ENCODE measurements around the gene NXNL1.

DNA sequence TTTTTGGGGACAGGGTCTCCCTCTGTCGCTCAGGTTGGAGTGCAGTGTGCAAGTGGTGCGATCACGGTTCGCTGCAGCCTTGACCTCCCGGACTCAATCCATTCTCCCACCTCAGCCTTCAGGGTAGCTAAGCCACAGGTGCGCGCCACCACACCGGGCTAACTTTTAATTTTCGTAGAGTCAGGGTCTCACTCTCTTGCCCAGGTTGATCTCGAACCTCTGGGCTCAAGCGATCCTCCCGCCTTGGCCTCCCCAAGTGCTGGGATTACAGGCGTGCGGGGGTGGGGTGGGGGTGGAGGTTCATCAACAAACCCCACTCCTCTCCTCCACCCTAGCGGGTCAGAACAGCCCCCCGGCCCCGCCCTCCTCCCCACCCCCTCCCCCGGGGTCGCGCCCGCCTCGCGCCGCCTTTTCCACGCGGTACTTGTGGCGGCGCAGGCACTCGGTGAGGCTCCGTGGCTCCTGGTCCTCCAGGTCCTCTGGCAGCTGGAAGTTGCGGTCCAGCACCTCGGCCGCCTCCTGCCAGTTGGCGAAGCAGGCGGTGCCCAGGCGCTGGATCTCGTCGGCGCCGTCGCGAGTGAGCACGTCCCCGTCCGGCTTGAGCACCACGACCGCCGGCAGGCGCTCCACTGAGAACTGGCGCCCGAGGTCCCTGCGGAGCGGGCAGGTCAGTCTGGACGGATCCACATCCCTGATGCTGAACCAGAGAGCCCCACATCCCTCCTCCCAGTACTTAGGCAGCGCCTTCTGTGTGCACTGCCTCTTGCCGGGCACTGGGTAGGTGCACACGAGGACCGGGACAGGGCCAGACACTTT, 5.2 kb downstream of the NXNL1 start:
- TF ChIP-seq, protein P1, sequence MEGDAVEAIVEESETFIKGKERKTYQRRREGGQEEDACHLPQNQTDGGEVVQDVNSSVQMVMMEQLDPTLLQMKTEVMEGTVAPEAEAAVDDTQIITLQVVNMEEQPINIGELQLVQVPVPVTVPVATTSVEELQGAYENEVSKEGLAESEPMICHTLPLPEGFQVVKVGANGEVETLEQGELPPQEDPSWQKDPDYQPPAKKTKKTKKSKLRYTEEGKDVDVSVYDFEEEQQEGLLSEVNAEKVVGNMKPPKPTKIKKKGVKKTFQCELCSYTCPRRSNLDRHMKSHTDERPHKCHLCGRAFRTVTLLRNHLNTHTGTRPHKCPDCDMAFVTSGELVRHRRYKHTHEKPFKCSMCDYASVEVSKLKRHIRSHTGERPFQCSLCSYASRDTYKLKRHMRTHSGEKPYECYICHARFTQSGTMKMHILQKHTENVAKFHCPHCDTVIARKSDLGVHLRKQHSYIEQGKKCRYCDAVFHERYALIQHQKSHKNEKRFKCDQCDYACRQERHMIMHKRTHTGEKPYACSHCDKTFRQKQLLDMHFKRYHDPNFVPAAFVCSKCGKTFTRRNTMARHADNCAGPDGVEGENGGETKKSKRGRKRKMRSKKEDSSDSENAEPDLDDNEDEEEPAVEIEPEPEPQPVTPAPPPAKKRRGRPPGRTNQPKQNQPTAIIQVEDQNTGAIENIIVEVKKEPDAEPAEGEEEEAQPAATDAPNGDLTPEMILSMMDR (IDR thresholded peaks at IDR 0.05) = no peak
- no peak for TF ChIP-seq POLR2A (IDR thresholded peaks at IDR 0.05)

Measured in transverse colon (tissue), 3 donors.